NCI-H187 (cell line): ENCODE results near the gene TENM3.

Source experiments
- DNase-seq, 2 experiments: peaks; one replicate each; lab custom pipeline; 2025; lab: John Stamatoyannopoulos, UW

TENM3 gene

DNA sequence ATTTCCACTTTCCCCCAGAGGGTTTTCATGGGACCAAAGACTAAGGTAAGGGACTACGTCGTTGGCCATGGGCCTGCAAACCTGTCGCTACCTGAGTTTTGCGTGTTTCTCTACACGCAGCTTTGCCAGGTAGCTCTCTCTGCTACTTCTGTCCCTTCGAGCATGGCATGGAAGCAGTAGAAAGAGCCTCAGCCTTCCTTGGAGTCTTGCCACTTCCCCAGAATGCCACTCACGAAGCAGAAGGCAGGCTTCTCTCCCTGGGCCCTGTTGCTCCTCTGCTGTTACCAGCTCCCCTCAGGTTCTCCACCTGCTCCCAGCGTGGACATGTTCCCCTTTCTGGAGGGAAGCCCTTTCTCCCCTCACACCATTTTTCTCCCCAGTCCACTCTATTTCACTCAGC lies 381.1 kb downstream of the TENM3 start:
- no peak for DNase-seq

DNA sequence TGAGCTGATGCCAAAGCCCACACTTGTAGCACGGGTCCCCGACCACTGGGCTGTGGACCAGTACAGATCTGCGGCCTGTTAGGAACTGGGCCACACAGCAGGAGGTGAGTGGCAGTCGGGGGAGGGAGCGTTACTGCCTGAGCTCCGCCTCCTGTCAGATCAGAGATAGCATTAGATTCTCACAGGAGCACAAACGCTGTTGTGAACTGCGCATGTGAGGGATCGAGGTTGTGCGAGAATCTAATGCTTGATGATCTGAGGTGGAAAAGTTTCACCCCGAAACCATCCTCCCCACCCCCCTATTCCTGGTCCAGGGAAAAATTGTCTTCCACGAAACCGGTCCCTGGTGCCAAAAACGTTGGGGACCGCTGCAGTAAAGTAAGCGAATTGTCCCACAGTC lies 382.0 kb downstream of the TENM3 start:
- no peak for DNase-seq

DNA sequence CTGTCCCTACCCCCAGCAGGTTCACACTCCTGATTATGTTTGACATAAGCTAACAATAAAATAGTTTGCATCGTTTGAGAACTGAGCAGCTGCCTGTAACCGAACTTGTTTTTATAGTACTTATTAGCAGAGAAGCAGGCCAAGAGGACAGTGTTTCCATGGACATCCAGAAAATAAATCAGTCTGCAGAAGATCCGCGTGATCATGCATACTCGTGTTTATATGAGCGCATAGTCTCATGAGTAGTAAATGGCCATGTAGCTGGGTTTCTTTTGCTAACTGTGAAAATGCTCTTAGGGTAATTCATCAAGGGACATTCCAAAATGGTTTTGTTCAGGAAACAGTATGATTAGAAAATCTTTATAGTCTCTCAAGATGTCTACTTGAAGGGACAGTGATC lies 384.8 kb downstream of the TENM3 start:
- DNase-seq = no peak

DNA sequence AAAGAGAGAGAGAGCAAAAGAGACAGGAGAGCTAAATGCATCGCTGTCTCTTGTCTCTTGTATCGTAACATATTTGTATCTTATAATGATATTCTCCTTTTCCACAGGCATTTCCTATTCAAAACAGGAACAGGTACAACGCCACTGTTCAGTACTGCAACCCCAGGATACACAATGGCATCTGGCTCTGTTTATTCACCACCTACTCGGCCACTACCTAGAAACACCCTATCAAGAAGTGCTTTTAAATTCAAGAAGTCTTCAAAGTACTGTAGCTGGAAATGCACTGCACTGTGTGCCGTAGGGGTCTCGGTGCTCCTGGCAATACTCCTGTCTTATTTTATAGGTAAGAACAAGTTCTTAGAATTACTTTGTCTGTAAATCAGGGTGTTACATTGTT lies 385.3 kb downstream of the TENM3 start:
- no peak for DNase-seq

DNA sequence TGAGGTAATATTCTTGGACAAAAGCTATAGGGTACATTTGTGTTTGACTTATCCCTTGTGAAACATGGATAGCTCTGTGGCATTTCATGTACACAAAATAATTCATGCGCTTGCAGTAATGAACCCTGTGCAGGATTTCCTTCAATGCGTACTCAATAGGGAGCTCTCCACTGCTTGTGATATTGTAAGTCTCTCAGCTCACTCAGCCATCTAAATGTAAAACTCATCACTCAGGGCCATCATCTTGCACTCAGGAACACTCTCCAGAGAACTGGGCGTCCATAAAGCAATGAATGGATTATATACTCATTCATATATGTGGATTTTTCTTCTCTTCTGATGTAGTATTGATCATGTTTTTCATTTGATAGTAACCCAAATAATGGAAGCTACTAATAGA lies 385.9 kb downstream of the TENM3 start:
- peak in 1 of 2 experiments; percentile 10 for DNase-seq

DNA sequence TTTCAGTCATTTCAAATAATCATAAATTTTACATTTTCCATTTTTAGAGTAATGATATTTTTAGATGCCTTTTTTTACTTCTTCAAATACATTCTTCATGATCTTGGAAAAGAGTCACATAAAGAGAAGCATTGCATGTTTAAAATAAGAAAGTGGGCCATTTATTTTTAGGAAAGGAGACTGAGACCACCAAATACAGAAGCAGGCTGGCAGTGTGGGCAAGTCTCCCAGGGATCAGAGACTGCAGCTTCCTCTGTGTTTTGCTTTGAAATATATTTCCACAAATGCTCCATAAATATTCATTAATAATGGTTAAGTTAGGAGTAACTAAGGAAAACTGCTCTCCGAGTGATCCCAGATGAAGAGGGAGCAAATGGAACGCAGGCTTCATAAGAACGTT lies 397.3 kb downstream of the TENM3 start:
- DNase-seq = no peak

DNA sequence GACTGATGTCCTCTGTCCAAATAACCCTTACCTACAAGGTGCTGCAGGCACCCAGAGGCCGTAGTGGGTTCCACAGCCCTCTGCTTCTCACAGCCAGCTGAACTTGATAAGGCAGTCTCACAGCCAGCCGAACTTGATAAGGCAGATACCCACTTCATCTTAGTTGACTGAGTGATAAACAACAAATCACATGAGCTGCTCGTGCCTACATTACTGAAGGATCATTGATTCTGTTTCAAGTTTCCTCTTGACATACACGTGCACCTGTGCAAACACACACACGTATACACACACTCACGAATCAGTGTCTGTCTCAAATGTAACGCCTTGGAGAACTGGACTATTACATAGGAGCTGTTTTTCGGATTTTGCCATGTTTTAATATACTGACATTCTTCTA lies 397.7 kb downstream of the TENM3 start:
- peak; percentile 32 to 74 for DNase-seq

DNA sequence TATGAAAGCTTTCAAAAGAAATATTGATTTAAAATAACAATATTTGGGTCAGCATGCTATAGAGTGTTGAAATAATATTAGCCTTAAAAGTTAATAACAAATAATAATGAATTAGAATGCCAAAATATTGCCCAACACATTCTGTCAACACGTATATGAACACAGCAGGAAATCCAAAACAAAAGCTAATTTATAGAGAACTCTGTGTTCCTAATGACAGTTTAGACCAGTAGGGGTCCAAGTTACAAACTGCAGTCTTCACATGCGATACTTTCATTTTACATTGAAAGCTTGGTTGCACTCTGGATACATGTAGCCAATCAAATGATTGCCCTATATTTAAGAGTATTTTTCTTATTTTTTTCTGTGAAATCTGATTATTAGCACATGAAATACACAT lies 399.6 kb downstream of the TENM3 start:
- no peak for DNase-seq

DNA sequence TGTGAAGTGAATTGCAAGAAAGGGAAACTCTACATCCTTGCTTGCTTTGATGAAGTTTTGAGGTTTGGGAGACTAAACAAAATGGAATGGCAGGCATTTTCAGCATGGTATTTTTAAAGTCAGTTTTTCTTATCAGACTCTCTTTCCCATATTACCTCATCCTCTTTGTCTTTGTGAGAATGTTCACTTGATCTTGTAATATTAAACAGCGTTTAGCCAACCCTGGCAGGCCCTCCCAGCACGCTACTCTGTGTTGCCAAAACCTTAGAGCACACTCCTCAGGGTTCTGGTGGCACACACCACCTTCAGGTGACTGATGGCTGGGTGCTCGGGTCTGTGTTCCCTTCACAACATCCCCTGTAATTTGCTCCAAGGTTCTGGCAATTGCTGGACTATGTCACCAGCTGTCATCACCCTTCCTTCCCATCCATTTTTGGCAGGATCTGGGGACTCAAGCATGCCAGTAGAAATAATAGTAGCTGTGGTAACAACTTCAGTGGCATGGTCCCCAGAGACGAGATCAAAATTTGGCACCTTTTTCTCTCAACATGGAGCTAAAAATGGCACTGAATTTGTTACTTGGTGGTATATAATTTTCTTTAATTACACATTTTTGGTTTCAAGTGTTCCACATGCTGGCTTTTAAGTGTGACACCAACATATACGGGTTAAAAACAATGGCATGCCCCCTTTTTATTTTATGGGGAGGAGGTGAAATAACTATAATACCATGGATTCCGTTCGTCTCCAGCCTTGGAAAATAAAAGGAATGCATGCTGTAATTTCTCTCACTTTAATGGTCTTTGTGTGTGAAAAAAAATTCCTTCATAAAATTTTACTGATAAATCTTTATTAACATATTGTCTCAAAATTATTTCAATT lies 400.8 kb downstream of the TENM3 start:
- DNase-seq = no peak

DNA sequence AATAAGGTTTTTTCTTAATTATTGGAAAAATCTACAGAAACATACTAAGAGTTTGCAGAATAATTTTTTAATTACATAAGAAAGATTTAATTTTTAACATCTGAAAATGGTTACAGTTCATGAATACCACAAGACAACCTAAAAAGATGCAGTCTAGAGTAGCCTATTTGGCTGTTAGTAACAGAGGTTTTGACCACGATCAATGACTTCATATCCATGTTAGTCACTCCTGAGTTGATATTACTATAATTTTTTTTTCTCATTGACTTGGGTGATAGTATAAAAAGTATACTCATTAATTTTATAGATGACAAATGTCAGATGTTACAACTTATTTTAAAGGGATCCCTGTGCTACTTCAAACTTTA lies 401.5 kb downstream of the TENM3 start:
- no peak for DNase-seq

DNA sequence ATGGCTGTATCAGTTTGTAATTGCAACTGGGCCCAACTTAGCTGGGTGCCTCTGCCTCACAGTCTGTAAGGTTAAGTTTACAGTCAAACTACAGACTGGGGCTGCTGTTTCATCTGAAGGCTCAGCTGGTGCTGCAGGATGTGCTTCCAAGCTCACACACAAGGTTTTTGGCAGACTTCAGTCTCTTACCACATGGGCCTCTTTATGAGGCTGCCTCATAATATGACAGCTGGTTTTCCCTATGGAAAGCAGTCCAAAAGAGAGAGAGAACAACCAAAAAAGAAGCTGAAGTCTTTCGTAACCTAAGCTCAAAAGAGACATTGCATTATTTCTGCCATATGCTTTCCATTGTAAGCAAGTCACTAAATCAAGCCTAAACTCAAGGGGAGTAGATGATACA lies 402.3 kb downstream of the TENM3 start:
- no peak for DNase-seq

DNA sequence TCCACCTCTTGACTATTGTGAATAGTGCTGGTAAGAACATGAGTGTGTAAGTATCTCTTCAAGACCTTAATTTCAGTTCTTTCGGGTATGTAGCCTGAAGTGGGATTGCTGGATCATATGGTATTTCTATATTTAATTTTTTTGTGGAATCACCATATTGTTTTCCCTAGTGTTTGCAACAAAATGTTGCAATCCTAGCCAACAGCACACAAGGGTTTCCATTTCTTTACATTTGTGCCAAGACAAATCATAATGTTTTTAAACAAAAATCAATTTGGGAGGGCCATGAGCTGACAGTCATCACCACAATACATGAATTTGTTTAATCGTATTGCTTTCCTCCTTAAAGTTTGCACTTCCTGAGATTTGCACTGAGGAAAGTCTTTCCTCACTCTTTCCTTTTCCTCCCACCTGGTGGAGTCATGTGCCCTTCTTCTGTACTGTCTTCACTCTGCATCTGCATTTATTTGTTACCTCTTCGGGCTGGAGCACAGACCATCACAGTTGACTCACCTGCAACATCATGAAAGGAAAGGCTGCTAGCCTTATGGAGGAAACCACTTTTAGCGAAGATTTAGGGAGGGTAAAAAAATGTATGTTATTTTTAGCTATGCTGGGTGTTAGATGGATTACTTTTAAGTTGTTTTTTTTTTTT lies 404.6 kb downstream of the TENM3 start:
- DNase-seq = no peak

DNA sequence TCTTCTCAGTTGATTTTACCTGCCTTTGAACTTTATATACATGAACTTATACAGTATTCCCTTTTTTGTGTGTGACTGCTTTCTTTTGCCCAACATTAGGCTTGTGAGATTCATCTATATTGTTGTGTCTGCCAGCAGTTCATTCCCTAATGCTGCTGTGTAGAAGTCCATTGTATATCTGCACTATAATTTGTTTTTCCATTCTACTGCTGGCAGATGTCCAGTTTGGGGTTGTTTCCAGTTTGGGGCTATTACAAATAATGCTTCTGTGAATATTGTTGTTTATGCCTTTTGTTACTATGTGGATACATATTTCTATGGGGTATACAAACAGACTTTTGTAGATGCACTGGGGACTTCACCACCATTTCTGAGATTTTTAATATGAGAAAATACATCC lies 405.6 kb downstream of the TENM3 start:
- no peak for DNase-seq

DNA sequence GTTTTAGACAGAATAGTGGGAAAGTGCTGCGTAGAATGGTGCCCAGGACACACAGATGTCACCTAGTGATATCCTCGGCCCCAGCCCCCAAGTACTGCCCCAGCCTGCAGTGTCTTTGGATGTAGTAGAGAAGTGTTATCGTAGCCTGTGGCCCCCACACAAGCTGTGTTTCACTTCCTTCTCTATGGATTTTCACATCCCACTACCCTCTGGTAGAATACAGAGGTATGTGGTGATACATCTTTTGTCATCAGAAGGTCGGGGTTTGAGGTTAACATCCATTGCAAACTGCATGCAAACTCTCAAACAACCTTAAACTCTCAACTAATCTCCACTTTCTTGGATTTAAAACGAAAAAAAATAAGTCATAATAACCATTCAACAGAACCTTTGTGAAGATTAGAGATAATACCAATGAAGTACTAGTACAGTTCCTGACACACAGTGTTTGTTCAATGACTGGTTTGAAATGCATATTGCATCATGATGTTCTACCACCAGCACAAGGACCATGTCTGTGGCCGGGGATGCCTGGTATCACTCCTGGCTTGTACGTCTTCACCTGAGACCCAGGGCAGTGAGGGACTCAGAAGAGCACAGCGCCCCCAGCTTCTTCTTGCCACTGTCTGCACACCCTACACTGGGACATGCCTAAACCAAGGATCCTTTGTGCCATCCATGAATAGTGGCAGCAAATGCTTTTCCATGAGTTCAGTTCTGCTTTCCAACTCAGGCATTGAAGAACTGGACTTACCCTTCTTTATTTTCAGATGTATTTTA lies 406.7 kb downstream of the TENM3 start:
- no peak for DNase-seq

DNA sequence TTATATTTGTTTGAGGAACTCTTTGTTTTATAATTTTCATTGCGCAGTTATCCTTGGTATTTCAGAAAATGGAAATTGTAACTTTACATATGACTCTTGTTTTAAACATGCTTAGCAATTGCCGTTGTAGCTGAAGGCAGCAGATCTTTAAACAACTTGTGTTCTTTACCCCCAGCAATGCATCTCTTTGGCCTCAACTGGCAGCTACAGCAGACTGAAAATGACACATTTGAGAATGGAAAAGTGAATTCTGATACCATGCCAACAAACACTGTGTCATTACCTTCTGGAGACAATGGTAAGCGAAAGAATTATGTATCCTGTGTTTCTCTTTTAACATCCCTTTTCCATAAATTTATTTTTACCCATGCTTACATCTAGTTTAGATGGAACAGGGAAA lies 410.4 kb downstream of the TENM3 start:
- no peak for DNase-seq

DNA sequence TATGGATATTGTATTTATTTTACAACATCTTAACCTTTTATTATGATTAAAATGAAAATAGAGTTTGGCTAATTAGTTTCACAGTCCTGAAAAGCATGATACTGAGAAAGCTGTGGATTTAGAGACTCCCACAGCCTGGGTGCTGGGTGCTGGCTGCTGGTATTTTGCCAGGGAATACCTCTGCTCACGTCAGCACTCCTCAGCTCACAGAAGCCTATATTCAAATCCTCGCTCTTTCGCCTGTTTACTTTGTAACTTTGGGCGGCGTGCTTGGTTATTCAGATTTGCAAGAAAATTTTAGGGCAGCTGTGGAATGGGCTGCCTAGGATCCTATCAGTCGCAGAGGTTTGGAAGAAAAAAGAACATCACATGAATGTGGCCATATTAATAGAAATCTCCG lies 412.1 kb downstream of the TENM3 start:
- no peak for DNase-seq

DNA sequence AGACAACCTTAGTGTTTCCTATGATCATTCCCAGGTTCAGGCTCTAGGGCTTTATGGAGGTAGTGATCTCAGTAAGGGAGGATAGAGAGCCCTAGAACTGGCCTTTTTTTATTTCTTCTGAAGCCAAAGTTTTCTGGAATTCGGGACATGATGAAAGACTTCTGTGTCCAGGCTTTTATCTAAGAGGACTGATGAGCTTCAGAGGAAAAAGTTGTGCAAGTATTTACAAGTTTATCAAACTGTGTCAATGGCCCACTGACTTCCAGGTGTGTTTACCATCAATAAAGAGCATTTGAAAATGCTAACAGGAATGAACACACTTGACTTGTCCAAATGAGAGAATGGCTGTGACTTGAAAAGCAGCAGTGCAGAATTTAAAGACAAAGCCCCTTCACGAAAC lies 419.3 kb downstream of the TENM3 start:
- DNase-seq = no peak

DNA sequence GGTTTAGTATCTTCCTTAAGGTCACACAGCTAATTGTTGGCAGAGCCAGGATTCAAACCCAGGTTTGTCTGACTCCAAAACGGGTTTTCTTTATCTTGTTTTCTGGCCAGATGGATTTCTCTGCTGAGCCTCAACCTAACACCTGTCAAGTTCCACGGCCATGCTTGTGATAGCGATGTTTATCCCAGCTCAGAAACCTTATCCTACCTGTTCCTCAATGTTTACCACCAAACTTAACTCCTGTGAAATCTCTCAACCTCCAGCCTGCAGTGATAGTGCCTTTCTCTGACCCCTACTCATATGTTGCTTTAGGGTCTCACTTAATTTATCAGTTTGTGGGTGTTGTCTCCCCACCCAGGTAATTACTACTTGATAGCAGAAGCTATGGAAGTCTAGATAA lies 428.0 kb downstream of the TENM3 start:
- DNase-seq = no peak

DNA sequence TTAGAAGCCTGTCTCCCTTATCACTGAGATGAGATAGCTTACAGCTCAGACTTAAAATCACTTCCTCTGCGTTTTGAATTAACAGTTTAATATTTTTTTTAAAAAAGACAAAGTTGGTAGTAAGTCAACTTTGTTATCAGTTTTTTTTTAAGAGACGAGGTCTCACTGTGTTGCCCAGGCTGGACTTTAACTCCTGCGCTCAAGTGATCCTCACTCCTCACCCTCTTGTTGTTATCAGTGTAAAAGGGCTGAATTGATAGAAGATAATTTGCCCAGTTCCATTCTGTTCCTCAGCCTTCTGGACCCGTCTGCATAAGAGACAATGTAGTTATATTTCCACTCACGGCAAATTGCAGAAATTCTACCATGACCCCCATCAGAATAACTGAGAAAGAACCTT lies 428.5 kb downstream of the TENM3 start:
- DNase-seq = no peak

DNA sequence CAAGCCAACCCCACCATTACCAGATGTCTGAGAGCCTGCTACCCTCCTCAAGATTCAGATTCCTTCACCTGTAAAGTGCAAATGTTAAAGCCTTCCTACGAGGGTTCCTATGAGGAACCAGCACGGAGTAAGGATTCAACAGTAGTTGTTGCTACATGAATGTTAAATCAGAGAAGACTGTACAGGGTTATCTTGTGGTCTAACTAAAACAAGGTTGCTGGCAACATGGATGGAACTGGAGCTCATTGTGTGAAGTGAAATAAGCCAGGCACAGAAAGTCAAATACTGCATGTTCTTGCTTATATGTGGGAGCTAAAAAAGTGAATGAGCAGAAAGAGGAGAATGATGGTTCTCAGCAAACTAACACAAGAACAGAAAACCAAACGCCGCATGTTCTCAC lies 435.4 kb downstream of the TENM3 start:
- no peak for DNase-seq

DNA sequence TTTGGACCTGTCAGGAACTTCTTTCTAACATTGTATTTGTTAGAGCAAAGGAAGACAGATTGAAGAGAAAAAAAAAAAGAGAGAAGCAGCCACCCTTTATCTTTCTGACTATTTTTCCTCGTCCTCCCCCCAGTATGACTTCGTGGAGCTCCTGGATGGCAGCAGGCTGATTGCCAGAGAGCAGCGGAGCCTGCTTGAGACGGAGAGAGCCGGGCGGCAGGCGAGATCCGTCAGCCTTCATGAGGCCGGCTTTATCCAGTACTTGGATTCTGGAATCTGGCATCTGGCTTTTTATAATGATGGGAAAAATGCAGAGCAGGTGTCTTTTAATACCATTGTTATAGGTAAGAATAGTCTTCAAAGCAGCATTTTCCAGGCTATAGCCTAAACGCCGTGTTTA lies 436.3 kb downstream of the TENM3 start:
- DNase-seq = no peak

DNA sequence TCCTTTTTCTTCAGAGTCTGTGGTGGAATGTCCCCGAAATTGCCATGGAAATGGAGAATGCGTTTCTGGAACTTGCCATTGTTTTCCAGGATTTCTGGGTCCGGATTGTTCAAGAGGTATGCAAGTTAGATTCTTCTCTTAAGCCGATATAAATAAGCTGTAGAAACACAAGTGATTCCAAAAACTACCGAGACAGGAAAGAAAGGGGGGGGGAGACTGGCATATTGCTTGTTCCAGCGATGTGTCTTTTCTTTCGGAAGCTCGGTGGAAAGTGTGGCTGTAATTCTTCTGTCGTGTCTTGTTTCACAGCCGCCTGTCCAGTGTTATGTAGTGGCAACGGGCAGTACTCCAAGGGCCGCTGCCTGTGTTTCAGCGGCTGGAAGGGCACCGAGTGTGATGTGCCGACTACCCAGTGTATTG lies 437.0 kb downstream of the TENM3 start:
- no peak for DNase-seq

DNA sequence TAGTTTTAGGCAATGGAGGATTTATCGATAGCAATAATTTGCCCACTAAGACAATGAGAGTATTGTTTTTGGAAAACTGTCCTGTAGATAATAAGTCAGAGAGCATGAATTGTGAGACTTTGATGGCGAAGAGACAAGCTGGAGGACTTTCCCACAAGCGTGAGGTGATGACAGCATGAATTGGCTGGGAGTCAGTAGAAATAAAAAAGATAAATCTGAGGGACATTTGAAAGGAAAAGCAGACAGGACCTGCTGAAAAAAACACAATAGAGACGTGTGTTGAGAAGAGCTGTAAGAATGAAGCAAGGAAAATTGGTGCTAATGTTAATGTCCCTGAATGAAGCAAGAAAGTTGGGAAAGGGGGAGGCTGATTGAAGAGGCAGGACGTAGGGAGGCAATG lies 440.5 kb downstream of the TENM3 start:
- no peak for DNase-seq
